Breast epithelium (tissue), 3 donors: ENCODE data around the gene GSPT1.

Experiments used
- POLR2AphosphoS5 ChIP-seq, 3 donors: sonication (generic); formaldehyde crosslinking; IDR thresholded peaks; one replicate each; pipeline ENCODE4 v1.6.1; 2017; ENCODE audit warnings: antibody characterized with exemption in 3 of 3
- TF ChIP-seq, protein P1 (sequence below), 3 donors: fragments of 450-650 bp; IDR thresholded peaks; one replicate each; pipeline ENCODE4 v1.5.1; 2016 to 2017; ENCODE audit warnings: antibody characterized with exemption in 3 of 3, mild to moderate bottlenecking in 3 of 3, moderate library complexity in 3 of 3

GRCh38 chr16:11963706-11964105 is 48.0 kb upstream of the GSPT1 start:
- TF ChIP-seq, protein P1, sequence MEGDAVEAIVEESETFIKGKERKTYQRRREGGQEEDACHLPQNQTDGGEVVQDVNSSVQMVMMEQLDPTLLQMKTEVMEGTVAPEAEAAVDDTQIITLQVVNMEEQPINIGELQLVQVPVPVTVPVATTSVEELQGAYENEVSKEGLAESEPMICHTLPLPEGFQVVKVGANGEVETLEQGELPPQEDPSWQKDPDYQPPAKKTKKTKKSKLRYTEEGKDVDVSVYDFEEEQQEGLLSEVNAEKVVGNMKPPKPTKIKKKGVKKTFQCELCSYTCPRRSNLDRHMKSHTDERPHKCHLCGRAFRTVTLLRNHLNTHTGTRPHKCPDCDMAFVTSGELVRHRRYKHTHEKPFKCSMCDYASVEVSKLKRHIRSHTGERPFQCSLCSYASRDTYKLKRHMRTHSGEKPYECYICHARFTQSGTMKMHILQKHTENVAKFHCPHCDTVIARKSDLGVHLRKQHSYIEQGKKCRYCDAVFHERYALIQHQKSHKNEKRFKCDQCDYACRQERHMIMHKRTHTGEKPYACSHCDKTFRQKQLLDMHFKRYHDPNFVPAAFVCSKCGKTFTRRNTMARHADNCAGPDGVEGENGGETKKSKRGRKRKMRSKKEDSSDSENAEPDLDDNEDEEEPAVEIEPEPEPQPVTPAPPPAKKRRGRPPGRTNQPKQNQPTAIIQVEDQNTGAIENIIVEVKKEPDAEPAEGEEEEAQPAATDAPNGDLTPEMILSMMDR (IDR thresholded peaks at IDR 0.05) = no peak
- no peak for TF ChIP-seq POLR2AphosphoS5 (IDR thresholded peaks at IDR 0.05)
